ENCODE measurements around the gene DOCK10.

- TF ChIP-seq CTCF (IDR thresholded peaks at IDR 0.05) (no peak), POLR2A (IDR thresholded peaks at IDR 0.05) (no peak), EP300 (IDR thresholded peaks at IDR 0.05) (no peak)
Measured at GRCh38 chr2:224796695-224797305, 245.5 kb downstream of the DOCK10 start.
